MM.1S (cell line): ENCODE data around the gene ADCY3.

Experiments
- CTCF ChIP-seq: fragments of 300-600 bp; sonication (generic); IDR thresholded peaks from 2 replicates; pipeline ENCODE4 v1.5.1; 2016; ENCODE audit warnings: antibody characterized with exemption, low read length, mixed read lengths
- EZH2 ChIP-seq: fragments of 300-600 bp; sonication (generic); optimal IDR thresholded peaks from 2 replicates; pipeline ENCODE3; 2017; ENCODE audit warnings: low read depth, mild to moderate bottlenecking, antibody characterized with exemption, low read length, mixed read lengths
- EZH2phosphoT487 ChIP-seq: fragments of 300-600 bp; sonication (generic); IDR thresholded peaks from 2 replicates; pipeline ENCODE4 v1.6.1; 2018; ENCODE audit warnings: antibody characterized with exemption, low read length

- TF ChIP-seq CTCF (no peak), EZH2 (no peak), EZH2phosphoT487 (no peak)
Observed at GRCh38 chr2:24917731-24918325, 2.2 kb downstream of the ADCY3 start.
